H1 (cell line): ENCODE data around the gene CHRNA4.
A peak's percentile ranks its signal among the peaks of the same experiment; 100 is the strongest.

Source experiments
- GTF2F1 ChIP-seq: IDR thresholded peaks from 2 replicates; pipeline ENCODE4 v1.6.1; 2012; ENCODE audit warnings: low read depth, low read length, improper control_type of control experiment, borderline replicate concordance
- MAFK ChIP-seq: IDR thresholded peaks from 2 replicates; pipeline ENCODE4 v1.6.1; 2012; ENCODE audit warnings: low read depth, mild to moderate bottlenecking, improper control_type of control experiment, low read length
- POLR2AphosphoS5 ChIP-seq: IDR thresholded peaks from 2 replicates; pipeline ENCODE4 v1.6.1; 2011; ENCODE audit warnings: low read depth, low read length
- RFX5 ChIP-seq: IDR thresholded peaks from 2 replicates; pipeline ENCODE4 v1.6.1; 2011; ENCODE audit warnings: low read depth, low read length, improper control_type of control experiment, borderline replicate concordance
- TF ChIP-seq, protein P1 (sequence below), 3 experiments: IDR thresholded peaks; 1 replicate in 2 of 3; 2 replicates in 1 of 3; pipeline versions ENCODE4 v1.5.1 to v1.6.1; 2011; ENCODE audit warnings: low read length in 3 of 3, mild to moderate bottlenecking in 3 of 3, inconsistent platforms in 2 of 3, low read depth in 1 of 3, moderate library complexity in 1 of 3; ENCODE audit not compliant: insufficient read depth in 1 of 3; ENCODE audit errors: control extremely low read depth in 1 of 3
- TF ChIP-seq, protein P2 (sequence below): IDR thresholded peaks from 2 replicates; pipeline ENCODE4 v1.6.1; 2011; ENCODE audit warnings: low read depth, mild to moderate bottlenecking, low read length; ENCODE audit not compliant: insufficient read depth

DNA sequence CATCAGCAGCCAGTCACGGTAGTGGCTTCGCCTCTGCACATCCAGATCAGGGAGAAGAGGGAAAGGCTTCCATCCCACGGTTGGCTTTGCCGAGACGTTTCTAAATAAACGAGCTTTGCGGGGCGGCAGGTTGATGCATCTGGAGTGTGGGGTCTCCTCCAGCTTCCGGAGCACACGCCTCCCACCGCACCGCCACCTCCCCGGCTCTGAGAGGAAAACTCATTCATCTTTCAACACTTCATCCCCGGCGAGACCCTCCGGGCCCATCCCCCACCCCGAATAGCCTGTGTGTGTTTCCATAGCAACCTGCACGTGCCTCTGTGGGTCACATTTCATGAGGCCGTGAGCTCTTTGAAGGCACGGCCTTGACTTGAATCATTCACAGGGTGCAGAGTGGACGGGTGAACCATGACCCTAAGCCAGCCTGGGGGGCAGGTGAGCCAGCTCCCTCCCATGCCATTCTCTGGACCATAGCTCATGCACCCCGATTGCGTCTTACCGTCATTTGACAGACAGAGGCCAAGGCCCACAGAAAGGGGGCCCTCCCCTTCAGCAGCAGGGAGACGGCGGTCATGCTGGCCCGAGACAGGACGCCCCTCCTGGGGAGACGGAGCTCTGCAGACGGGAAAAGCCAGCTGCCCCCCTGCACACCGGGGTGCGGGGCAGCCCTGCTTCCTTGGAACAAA is 16.2 kb upstream of the CHRNA4 start:
- no peak for TF ChIP-seq POLR2AphosphoS5
- TF ChIP-seq, protein P1, sequence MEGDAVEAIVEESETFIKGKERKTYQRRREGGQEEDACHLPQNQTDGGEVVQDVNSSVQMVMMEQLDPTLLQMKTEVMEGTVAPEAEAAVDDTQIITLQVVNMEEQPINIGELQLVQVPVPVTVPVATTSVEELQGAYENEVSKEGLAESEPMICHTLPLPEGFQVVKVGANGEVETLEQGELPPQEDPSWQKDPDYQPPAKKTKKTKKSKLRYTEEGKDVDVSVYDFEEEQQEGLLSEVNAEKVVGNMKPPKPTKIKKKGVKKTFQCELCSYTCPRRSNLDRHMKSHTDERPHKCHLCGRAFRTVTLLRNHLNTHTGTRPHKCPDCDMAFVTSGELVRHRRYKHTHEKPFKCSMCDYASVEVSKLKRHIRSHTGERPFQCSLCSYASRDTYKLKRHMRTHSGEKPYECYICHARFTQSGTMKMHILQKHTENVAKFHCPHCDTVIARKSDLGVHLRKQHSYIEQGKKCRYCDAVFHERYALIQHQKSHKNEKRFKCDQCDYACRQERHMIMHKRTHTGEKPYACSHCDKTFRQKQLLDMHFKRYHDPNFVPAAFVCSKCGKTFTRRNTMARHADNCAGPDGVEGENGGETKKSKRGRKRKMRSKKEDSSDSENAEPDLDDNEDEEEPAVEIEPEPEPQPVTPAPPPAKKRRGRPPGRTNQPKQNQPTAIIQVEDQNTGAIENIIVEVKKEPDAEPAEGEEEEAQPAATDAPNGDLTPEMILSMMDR (IDR thresholded peaks at IDR 0.05; ENCODE audit: control extremely low read depth in 1 of 3, insufficient read depth in 1 of 3, low read depth in 1 of 3, low read length in 3 of 3) = peak in 2 of 3 experiments; percentile 24 to 35; a peak in 2 of 4 replicates
- TF ChIP-seq, protein P2, sequence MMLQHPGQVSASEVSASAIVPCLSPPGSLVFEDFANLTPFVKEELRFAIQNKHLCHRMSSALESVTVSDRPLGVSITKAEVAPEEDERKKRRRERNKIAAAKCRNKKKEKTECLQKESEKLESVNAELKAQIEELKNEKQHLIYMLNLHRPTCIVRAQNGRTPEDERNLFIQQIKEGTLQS = no peak
- no peak for TF ChIP-seq MAFK
- no peak for TF ChIP-seq GTF2F1
- TF ChIP-seq RFX5 = no peak
